Osteoblast (primary cell): Measurements from ENCODE around the gene EPAS1. TPM values are rescaled to one million over a fixed set of nuclear protein-coding genes. Genes with fewer than 3 reads are reported as not detected.

ENCODE experiments used
- DNase-seq: peaks from one replicate; pipeline ENCODE4 v3.0.0; 2011; ENCODE audit warnings: low spot score, mixed read lengths; ENCODE audit not compliant: insufficient read length; ENCODE audit errors: missing footprints
- H2AFZ ChIP-seq: 2 replicates; pipeline ENCODE4 v1.6.0; 2011; ENCODE audit warnings: mild to moderate bottlenecking, low read length
- H3K27ac ChIP-seq: 2 replicates; pipeline ENCODE4 v1.5.1; 2011; ENCODE audit warnings: mild to moderate bottlenecking, low read depth, low read length, moderate library complexity
- H3K27me3 ChIP-seq: 2 replicates; pipeline ENCODE4 v1.6.0; 2012; ENCODE audit warnings: mild to moderate bottlenecking, control low read depth, inconsistent platforms, low read length, moderate library complexity; ENCODE audit not compliant: insufficient read depth
- H3K36me3 ChIP-seq: 2 replicates; pipeline ENCODE4 v1.5.1; 2011; ENCODE audit warnings: mild to moderate bottlenecking, low read length, control low read depth, moderate library complexity; ENCODE audit not compliant: insufficient read depth
- H3K4me1 ChIP-seq: 2 replicates; pipeline ENCODE4 v1.5.1; 2011; ENCODE audit warnings: mild to moderate bottlenecking, low read length, control low read depth, moderate library complexity; ENCODE audit not compliant: insufficient read depth
- H3K4me2 ChIP-seq: 2 replicates; pipeline ENCODE4 v1.6.0; 2011; ENCODE audit warnings: mild to moderate bottlenecking, low read length; ENCODE audit not compliant: insufficient read depth
- H3K4me3 ChIP-seq: fragments of 200-600 bp; sonication (generic); 3 replicates; pipeline ENCODE4 v1.5.1; 2012; ENCODE audit warnings: mild to moderate bottlenecking, low read length, inconsistent platforms; ENCODE audit not compliant: insufficient read depth
- H3K79me2 ChIP-seq: 2 replicates; pipeline ENCODE4 v1.6.0; 2012; ENCODE audit warnings: mild to moderate bottlenecking, low read length, control low read depth, inconsistent platforms; ENCODE audit not compliant: insufficient read depth
- H3K9me3 ChIP-seq: 2 replicates; pipeline ENCODE4 v1.5.1; 2011; ENCODE audit warnings: low read depth, low read length, control low read depth
- H4K20me1 ChIP-seq: 2 replicates; pipeline ENCODE4 v1.6.0; 2012; ENCODE audit warnings: mild to moderate bottlenecking, low read length, control low read depth; ENCODE audit not compliant: insufficient read depth
- total RNA-seq: library from RNA; depleted of rRNA; stranded (reverse); fragments of >200 nt; gene quantifications from 2 replicates; pipeline ENCODE4 v1.2.3, GENCODE V29; 2012
- TF ChIP-seq, protein P1 (sequence below): IDR thresholded peaks from 2 replicates; pipeline ENCODE4 v1.5.1; 2011; ENCODE audit warnings: mild to moderate bottlenecking, low read depth, low read length, moderate library complexity; ENCODE audit errors: extremely low read depth

The EPAS1 gene
- total RNA-seq, 1 donor = 260 TPM

- no peaks in the 10 kb centered on the region for H4K20me1 ChIP-seq
- H3K27me3 ChIP-seq = no peaks in the 10 kb centered on the region
- peaks cover 63% of the 10 kb centered on the region for H3K36me3 ChIP-seq
- H3K4me3 ChIP-seq = no peak overlapping the region
- peaks cover 18% of the 10 kb centered on the region for H3K79me2 ChIP-seq
- TF ChIP-seq, protein P1, sequence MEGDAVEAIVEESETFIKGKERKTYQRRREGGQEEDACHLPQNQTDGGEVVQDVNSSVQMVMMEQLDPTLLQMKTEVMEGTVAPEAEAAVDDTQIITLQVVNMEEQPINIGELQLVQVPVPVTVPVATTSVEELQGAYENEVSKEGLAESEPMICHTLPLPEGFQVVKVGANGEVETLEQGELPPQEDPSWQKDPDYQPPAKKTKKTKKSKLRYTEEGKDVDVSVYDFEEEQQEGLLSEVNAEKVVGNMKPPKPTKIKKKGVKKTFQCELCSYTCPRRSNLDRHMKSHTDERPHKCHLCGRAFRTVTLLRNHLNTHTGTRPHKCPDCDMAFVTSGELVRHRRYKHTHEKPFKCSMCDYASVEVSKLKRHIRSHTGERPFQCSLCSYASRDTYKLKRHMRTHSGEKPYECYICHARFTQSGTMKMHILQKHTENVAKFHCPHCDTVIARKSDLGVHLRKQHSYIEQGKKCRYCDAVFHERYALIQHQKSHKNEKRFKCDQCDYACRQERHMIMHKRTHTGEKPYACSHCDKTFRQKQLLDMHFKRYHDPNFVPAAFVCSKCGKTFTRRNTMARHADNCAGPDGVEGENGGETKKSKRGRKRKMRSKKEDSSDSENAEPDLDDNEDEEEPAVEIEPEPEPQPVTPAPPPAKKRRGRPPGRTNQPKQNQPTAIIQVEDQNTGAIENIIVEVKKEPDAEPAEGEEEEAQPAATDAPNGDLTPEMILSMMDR = no peak
- H3K4me1 ChIP-seq = peaks cover 15% of the 10 kb centered on the region
- no peak overlapping the region for H3K27ac ChIP-seq
- DNase-seq = no peak
- no peaks in the 10 kb centered on the region for H3K9me3 ChIP-seq
- H3K4me2 ChIP-seq = no peak overlapping the region
- no peak overlapping the region for H2AFZ ChIP-seq
Observed at GRCh38 chr2:46366668-46367052, 69.5 kb downstream of the EPAS1 start.

GRCh38 chr2:46367286-46367685 lies 70.1 kb downstream of the EPAS1 start:
- H3K36me3 ChIP-seq = peaks cover 63% of the 10 kb centered on the region
- TF ChIP-seq, protein P1 = no peak
- H3K27me3 ChIP-seq = no peaks in the 10 kb centered on the region
- peaks cover 15% of the 10 kb centered on the region for H3K4me1 ChIP-seq
- no peaks in the 10 kb centered on the region for H4K20me1 ChIP-seq
- H3K9me3 ChIP-seq = no peaks in the 10 kb centered on the region
- peaks cover 18% of the 10 kb centered on the region for H3K79me2 ChIP-seq
- no peak for DNase-seq
- H3K4me2 ChIP-seq = no peak overlapping the region
- H3K4me3 ChIP-seq = no peak overlapping the region
- no peak overlapping the region for H2AFZ ChIP-seq
- no peak overlapping the region for H3K27ac ChIP-seq

- no peaks in the 10 kb centered on the region for H3K9me3 ChIP-seq
- H4K20me1 ChIP-seq = no peaks in the 10 kb centered on the region
- peaks cover 18% of the 10 kb centered on the region for H3K79me2 ChIP-seq
- TF ChIP-seq, protein P1 = no peak
- H3K36me3 ChIP-seq = peaks cover 72% of the 10 kb centered on the region
- peaks cover 10% of the 10 kb centered on the region for H3K4me1 ChIP-seq
- no peak overlapping the region for H3K4me2 ChIP-seq
- H2AFZ ChIP-seq = no peak overlapping the region
- DNase-seq = no peak
- no peaks in the 10 kb centered on the region for H3K27me3 ChIP-seq
- H3K4me3 ChIP-seq = no peak overlapping the region
- H3K27ac ChIP-seq = no peak overlapping the region
Observed at GRCh38 chr2:46368401-46368800, 71.2 kb downstream of the EPAS1 start.

DNA sequence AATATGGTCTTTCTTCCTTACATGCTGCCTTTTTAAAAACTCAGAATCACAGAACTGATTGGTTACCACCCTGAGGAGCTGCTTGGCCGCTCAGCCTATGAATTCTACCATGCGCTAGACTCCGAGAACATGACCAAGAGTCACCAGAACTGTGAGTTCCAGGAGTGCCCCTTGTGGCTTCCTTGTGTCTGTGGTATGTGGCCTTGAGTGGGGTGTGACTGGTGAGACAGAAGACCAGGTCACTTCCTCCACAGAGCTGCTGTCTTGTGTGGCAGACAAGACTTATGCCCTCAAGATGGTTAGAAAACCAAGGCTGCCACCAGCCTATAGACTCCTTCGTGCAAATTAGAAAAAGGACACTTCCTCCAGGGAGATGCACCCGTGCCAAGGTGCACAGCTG lies 72.6 kb downstream of the EPAS1 start:
- no peaks in the 10 kb centered on the region for H3K27me3 ChIP-seq
- H4K20me1 ChIP-seq = no peaks in the 10 kb centered on the region
- peaks cover 80% of the 10 kb centered on the region for H3K36me3 ChIP-seq
- H3K79me2 ChIP-seq = peaks cover 12% of the 10 kb centered on the region
- TF ChIP-seq, protein P1 = no peak
- H3K4me2 ChIP-seq = no peak overlapping the region
- no peak overlapping the region for H3K27ac ChIP-seq
- H3K4me1 ChIP-seq = peaks cover under 1% of the 10 kb centered on the region
- no peaks in the 10 kb centered on the region for H3K9me3 ChIP-seq
- H2AFZ ChIP-seq = no peak overlapping the region
- H3K4me3 ChIP-seq = no peak overlapping the region
- DNase-seq = peak; percentile 65
